Epithelial cell of proximal tubule (primary cell): ENCODE measurements around the gene AOPEP. TPM values are rescaled to one million over a fixed set of nuclear protein-coding genes. Genes with fewer than 3 reads are reported as not detected.
A peak's percentile ranks its signal among the peaks of the same experiment; 100 is the strongest.

ENCODE experiments used
- DNase-seq: peaks from one replicate; pipeline ENCODE4 v3.0.0-alpha.2; 2011; ENCODE audit warnings: low read depth
- H3K4me3 ChIP-seq: 2 replicates; pipeline ENCODE4 v1.5.1; 2011; ENCODE audit warnings: low read depth, mild to moderate bottlenecking, low read length
- total RNA-seq: library from RNA; depleted of rRNA; stranded (reverse); fragments of >200 nt; gene quantifications from 2 replicates; pipeline ENCODE4 v1.2.3, GENCODE V29; 2015
- TF ChIP-seq, protein P1 (sequence below): conservative IDR thresholded peaks from 2 replicates; pipeline ENCODE4 v1.5.1; 2012; ENCODE audit warnings: low read depth, mild to moderate bottlenecking, low read length

Gene AOPEP
- total RNA-seq, 1 donor from 2014 or later = 27.0 TPM

DNA sequence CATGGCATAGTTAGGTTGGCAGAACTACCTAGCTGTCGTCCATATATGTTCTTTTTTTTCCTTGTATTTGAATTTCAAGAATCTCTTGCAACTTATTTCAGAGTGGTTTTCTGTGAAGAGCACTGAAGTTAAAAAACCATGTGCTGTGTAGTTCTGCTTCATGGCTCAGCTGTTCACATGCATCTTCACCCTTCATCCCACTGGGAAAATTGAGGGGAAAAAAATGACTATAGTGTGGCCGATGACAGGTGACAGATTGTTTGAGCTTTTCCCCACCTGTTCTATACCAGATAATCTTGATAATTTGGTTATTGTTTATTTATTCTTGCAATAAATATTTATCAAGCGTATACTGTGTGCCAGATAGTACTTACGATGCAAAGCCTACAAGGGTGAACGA is 77.8 kb downstream of the AOPEP start:
- no peak overlapping the region for H3K4me3 ChIP-seq
- TF ChIP-seq, protein P1, sequence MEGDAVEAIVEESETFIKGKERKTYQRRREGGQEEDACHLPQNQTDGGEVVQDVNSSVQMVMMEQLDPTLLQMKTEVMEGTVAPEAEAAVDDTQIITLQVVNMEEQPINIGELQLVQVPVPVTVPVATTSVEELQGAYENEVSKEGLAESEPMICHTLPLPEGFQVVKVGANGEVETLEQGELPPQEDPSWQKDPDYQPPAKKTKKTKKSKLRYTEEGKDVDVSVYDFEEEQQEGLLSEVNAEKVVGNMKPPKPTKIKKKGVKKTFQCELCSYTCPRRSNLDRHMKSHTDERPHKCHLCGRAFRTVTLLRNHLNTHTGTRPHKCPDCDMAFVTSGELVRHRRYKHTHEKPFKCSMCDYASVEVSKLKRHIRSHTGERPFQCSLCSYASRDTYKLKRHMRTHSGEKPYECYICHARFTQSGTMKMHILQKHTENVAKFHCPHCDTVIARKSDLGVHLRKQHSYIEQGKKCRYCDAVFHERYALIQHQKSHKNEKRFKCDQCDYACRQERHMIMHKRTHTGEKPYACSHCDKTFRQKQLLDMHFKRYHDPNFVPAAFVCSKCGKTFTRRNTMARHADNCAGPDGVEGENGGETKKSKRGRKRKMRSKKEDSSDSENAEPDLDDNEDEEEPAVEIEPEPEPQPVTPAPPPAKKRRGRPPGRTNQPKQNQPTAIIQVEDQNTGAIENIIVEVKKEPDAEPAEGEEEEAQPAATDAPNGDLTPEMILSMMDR = no peak
- DNase-seq = no peak

DNA sequence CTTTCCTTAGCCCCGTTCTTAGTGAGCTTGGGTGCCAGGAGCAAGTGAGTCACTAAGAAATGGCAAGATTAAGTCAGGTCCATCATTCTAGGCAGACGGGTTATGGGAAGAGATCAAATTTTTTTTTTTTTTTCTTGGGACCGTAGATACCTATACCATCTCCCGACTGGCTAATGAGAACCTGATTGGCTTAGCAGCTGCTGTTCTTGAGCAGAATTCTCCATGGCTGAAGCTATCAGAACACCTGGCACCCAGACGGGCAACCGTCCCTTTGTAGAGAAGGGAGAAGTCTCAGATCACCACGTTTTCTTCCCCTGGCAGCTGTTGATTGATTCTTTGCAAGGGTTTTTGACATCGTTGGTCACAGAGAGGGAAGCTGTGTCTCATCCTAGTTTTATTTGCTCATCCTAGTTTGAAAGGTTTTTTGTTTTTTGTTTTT is 78.6 kb downstream of the AOPEP start:
- TF ChIP-seq, protein P1 = no peak
- H3K4me3 ChIP-seq = no peak overlapping the region
- no peak for DNase-seq

DNA sequence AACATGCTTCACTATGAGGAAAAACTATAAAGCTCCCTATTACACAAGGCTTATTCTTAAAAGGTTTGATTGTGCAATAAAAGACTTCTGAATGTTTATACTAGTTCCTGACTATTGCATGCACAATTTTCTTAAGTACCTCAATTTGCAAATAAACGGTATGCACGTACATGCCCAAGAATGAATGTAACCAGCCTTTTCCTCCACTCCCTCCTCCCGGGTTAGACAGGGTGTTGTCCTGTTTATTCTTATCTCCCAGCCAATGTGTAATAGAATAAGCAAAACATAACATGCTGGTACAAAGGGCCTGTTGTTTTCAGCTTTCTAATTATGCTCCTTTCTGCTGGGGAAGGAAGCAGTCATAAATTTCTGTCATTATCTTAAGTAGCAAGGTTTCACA is 79.1 kb downstream of the AOPEP start:
- peak; percentile 80 for DNase-seq

DNA sequence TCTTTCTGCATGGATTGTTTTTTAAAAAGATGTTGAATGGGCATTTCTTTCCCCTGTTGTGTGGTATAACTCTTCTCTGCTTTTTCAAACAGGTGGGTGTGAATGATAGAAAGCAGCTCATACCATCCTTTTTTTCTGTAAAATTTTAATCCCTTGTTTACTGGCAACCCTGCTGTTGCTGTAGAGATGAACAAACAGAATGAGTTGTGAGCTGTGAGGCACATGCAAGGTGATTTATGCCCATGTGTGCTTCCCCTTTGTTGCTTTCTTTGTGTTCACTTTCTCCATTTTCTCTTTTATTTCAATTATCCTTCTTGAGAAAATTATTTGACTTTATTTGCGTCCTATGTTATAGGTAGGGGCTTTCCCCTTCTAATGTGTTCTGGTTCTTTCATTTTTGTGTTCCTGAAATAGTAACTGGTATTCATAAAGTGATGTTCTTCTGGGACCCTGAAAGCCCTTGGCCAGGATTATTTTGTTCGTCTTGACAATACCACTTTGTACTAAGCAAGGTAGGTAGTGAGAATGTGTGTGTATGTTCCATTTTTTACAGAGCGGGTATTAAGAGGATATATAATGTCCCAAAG is 79.9 kb downstream of the AOPEP start:
- DNase-seq = peak; percentile 66
- TF ChIP-seq, protein P1 = no peak
- no peak overlapping the region for H3K4me3 ChIP-seq

More for the DNA sequence above, 79.1 kb downstream of the AOPEP start:
- TF ChIP-seq, protein P1 = no peak
- H3K4me3 ChIP-seq = no peak overlapping the region

DNA sequence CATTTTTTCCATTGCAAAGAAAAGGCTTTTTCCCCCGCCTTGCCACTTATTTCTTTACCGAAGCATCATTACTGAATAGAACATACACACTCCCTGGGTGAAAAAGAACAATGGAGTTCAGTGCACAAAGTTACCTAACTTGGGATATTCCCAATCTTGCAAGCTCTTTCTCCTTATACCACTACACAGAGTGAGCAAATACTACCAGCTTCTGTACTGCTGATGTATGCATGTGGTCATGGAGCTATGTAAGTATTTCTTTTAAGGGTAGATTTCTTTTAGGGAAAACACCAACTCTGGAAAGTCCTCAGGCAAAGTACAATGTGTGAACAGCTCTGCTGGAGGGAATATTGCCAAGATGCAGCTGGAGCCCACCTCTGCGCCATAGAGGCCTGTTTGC is 81.1 kb downstream of the AOPEP start:
- no peak overlapping the region for H3K4me3 ChIP-seq
- peak; percentile 42 for DNase-seq

DNA sequence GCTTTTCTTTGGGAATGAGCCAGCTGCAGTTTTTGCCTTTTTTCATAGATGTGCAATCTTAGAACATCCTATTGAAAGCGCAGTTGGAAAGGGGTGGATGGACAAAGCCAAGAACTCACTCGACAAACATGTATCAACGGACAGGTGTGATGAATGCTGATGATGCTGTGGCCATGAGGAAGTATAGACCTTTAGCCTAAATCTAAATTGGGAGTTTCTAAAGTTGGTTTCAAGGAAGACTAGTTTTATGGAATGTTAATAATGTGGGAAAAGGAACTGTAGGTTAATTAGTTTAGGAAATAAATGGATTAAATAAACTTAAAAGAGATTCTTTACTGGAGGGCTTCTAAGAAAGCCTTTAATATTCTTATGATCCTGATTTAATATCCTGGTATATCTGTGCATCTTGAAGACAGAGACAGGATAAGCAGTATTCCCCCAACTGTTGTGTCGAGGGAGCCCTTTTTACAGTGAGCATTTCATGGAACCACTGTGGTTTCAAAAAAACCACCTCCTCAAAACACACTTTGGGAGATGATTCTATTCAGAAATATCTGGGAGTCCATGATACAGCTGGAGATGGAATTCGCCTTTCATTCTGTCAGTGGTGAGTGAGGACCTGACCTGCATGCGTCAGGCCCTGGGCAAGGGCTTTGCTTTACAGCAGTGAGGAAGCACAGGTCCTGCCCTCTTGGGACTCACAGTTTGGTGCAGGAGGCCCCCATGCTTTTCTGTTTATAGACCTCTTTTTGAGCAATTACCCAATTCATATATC is 82.6 kb downstream of the AOPEP start:
- no peak overlapping the region for H3K4me3 ChIP-seq
- peak; percentile 45 for DNase-seq
- TF ChIP-seq, protein P1 = no peak

More for the DNA sequence above, 81.1 kb downstream of the AOPEP start:
- TF ChIP-seq, protein P1 = no peak
